Measurements from ENCODE around the gene THRB.

- no peak for TF ChIP-seq CTCF (IDR thresholded peaks at IDR 0.05)
- no peak for TF ChIP-seq POLR2A (IDR thresholded peaks at IDR 0.05)
Observed at GRCh38 chr3:24271228-24271627, 223.4 kb downstream of the THRB start.

All from vagina (tissue), 2 donors.